Lower lobe of right lung (tissue), 2 donors: ENCODE measurements around the gene TLCD5. TPM values are rescaled to one million over a fixed set of nuclear protein-coding genes. Genes with fewer than 3 reads are reported as not detected.

Source experiments
- ATAC-seq, 2 donors: fragments of 200-7000 bp; cut with Tn5 transposase; one replicate each; pipeline ENCODE4 v1.9.1; 2020 to 2022; ENCODE audit warnings: mild to moderate bottlenecking in 2 of 2, moderate library complexity in 2 of 2
- DNase-seq: peaks from one replicate; pipeline ENCODE4 v3.0.0-alpha.2; 2020
- H3K27ac ChIP-seq: fragments of 200-600 bp; one replicate; pipeline ENCODE4 v1.8.0; 2022
- H3K27me3 ChIP-seq: fragments of 200-600 bp; one replicate; pipeline ENCODE4 v1.8.0; 2022; ENCODE audit warnings: low read depth
- H3K36me3 ChIP-seq: fragments of 200-600 bp; one replicate; pipeline ENCODE4 v1.8.0; 2022; ENCODE audit warnings: mild to moderate bottlenecking
- H3K4me1 ChIP-seq: fragments of 200-600 bp; one replicate; pipeline ENCODE4 v1.8.0; 2022
- H3K4me3 ChIP-seq: fragments of 200-600 bp; one replicate; pipeline ENCODE4 v1.8.0; 2022; ENCODE audit warnings: mild to moderate bottlenecking
- H3K9me3 ChIP-seq: fragments of 200-600 bp; one replicate; pipeline ENCODE4 v1.8.0; 2022
- CTCF ChIP-seq: fragments of 200-600 bp; IDR thresholded peaks from one replicate; pipeline ENCODE4 v1.8.0; 2022; ENCODE audit warnings: antibody characterized with exemption, mild to moderate bottlenecking
- intact Hi-C: fragments of 100-400 bp; cut with DNase I; formaldehyde crosslinking; loops from one replicate; pipeline ENCODE4 v1.11.0; 2022
- total RNA-seq: library from RNA; stranded (reverse); fragmentation: NEBNext Ultra II Directional; extraction: Animal tissue kit (Norgen Biotek cat#: 25700); gene quantifications from one replicate; pipeline ENCODE4 v1.2.1, GENCODE V29; 2021
- donor health status: DM: no; HTN: yes; CAD: no; lungs with severe emphysema.

The TLCD5 gene
- total RNA-seq, 1 donor from 2014 or later = 3.5 TPM

DNA sequence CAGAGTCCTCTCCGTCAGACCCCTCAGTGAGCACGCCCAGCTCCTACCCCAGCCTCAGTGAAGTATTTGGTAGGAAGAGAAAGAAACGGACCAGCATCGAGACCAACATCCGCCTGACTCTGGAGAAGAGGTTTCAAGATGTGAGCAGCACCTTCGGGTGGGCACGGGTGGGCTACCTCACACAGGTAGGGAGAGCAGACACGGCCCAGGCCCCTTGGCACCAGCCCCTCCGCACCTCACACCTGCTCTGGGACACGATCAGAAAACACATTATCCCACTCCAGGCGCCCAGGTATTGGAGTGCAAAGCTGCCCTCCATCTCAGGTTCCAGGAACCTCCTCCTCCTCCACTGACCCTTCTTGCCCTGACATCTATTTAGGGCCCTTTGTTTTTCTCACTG is 17.6 kb upstream of the TLCD5 start:
- no peak for DNase-seq
- no peak for ATAC-seq
- peaks cover 6% of the 10 kb centered on the region for H3K4me1 ChIP-seq

GRCh38 chr11:120308081-120308480 is 17.0 kb upstream of the TLCD5 start:
- no peak overlapping the region for H3K4me3 ChIP-seq
- ATAC-seq = no peak
- peaks cover 5% of the 10 kb centered on the region for H3K27me3 ChIP-seq
- H3K9me3 ChIP-seq = no peaks in the 10 kb centered on the region
- DNase-seq = no peak
- no peaks in the 10 kb centered on the region for H3K4me1 ChIP-seq
- intact Hi-C loops = loop anchor here (10.0 kb wide), 1 partner anchor 63 kb away; the partner anchor contains the start of gene POU2F3
- no peak for TF ChIP-seq CTCF
- H3K36me3 ChIP-seq = no peaks in the 10 kb centered on the region
- no peak overlapping the region for H3K27ac ChIP-seq

More for the DNA sequence above, 17.6 kb upstream of the TLCD5 start:
- intact Hi-C loops = loop anchor here (10.0 kb wide), 1 partner anchor 63 kb away; the partner anchor contains the start of gene POU2F3
- H3K27me3 ChIP-seq = peaks cover 5% of the 10 kb centered on the region
- no peak for TF ChIP-seq CTCF
- no peaks in the 10 kb centered on the region for H3K36me3 ChIP-seq
- H3K9me3 ChIP-seq = no peaks in the 10 kb centered on the region
- no peak overlapping the region for H3K4me3 ChIP-seq
- H3K27ac ChIP-seq = no peak overlapping the region

GRCh38 chr11:120310870-120311269 is 14.2 kb upstream of the TLCD5 start:
- DNase-seq = no peak
- H3K27me3 ChIP-seq = peaks cover 5% of the 10 kb centered on the region
- intact Hi-C loops = no loop called here

GRCh38 chr11:120314861-120315260 is 10.2 kb upstream of the TLCD5 start:
- Histone ChIP-seq H3K27ac (no peak overlapping the region), H3K27me3 (no peaks in the 10 kb centered on the region), H3K9me3 (no peaks in the 10 kb centered on the region), H3K36me3 (no peaks in the 10 kb centered on the region), H3K4me3 (no peak overlapping the region), H3K4me1 (peaks cover 25% of the 10 kb centered on the region)
- no peak for TF ChIP-seq CTCF
- intact Hi-C loops = no loop called here
- no peak for ATAC-seq
- DNase-seq = no peak

More at GRCh38 chr11:120310870-120311269, 14.2 kb upstream of the TLCD5 start:
- TF ChIP-seq CTCF = no peak
- peak; percentile 51 to 62 for ATAC-seq
- H3K4me1 ChIP-seq = peaks cover 5% of the 10 kb centered on the region
- no peak overlapping the region for H3K27ac ChIP-seq
- no peaks in the 10 kb centered on the region for H3K9me3 ChIP-seq
- no peak overlapping the region for H3K4me3 ChIP-seq
- no peaks in the 10 kb centered on the region for H3K36me3 ChIP-seq

DNA sequence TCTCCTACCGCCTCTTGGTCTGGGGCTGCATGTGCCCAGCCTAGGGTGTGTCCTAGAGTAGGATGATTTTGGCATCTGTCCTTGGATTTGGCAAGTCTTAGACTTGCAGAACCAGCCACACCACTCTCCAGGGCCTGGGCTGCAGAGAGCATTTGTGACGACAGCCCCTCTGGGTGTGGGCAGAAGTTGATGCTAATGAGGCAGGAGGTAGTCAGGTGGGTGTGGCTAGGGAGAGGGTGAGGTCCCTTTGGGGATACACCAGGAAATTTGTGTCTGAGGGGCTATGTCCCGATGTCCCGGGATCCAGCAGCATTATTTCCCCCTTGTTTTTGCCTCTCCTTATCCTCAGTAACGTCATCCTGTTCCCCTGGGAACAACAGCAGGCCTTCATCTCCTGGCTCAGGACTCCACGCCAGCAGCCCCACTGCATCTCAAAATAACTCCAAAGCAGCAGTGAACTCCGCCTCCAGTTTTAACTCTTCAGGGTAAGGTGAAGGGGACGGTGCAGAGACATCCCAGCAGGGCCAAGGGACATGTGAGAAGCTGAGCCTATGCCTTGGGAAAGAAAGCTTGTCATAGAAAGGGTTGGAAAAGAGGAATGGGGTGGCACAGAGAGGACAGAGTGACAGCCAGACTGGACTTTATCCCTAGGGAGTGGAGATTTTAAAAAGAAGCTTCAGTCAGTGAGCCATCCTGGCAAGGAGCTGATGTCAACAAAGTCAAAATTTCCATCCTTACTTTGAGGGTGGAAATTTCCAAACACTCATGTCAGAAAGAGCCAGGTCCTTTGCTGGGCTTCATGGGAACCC is 8.0 kb upstream of the TLCD5 start:
- H3K27me3 ChIP-seq = no peaks in the 10 kb centered on the region
- intact Hi-C loops = no loop called here
- peak; percentile 95 to 96 for ATAC-seq
- peaks cover 25% of the 10 kb centered on the region for H3K4me1 ChIP-seq
- peak; percentile 84 for DNase-seq
- peak overlapping the region; percentile 61 for H3K27ac ChIP-seq
- no peak for TF ChIP-seq CTCF
- no peak overlapping the region for H3K4me3 ChIP-seq
- no peaks in the 10 kb centered on the region for H3K36me3 ChIP-seq
- H3K9me3 ChIP-seq = no peaks in the 10 kb centered on the region
